BJ (cell line): Measurements from ENCODE around the gene FGGY. TPM values are rescaled to one million over a fixed set of nuclear protein-coding genes. Genes with fewer than 3 reads are reported as not detected.

Experiments used
- CTCF ChIA-PET: fragments of 350-600 bp; formaldehyde crosslinking; extraction: SDS; loops from one replicate; lab custom pipeline; 2021; ENCODE audit warnings: antibody characterized with exemption, inconsistent platforms; lab: Yijun Ruan, JAX
- POLR2A ChIA-PET: fragments of 300-600 bp; sonication (Branson Sonifier 250); formaldehyde crosslinking; extraction: SDS; loops from one replicate; lab custom pipeline; 2021; ENCODE audit warnings: antibody characterized with exemption; lab: Charles Lee
- DNase-seq: peaks from one replicate; pipeline ENCODE4 v3.0.0-alpha.2; 2011; ENCODE audit warnings: low read depth
- H3K27me3 ChIP-seq: 2 replicates; pipeline ENCODE4 v1.6.0; 2011; ENCODE audit warnings: low read length; ENCODE audit not compliant: control insufficient read depth, insufficient read depth
- H3K36me3 ChIP-seq: 2 replicates; pipeline ENCODE4 v1.5.1; 2011; ENCODE audit warnings: low read length; ENCODE audit not compliant: control insufficient read depth, insufficient read depth
- H3K4me3 ChIP-seq: 2 replicates; pipeline ENCODE4 v1.5.1; 2011; ENCODE audit warnings: low read depth, mild to moderate bottlenecking, control low read depth, low read length
- CTCF ChIP-seq: IDR thresholded peaks from 2 replicates; pipeline ENCODE4 v1.5.1; 2011; ENCODE audit warnings: low read depth, mild to moderate bottlenecking, control low read depth, inconsistent platforms, low read length, moderate library complexity; ENCODE audit not compliant: insufficient read depth
- polyA plus RNA-seq: library from polyadenylated mRNA; depleted of rRNA; stranded (reverse); fragments of >200 nt; gene quantifications from 2 replicates; pipeline ENCODE4 v1.2.3, GENCODE V29; 2011

Gene FGGY
- polyA plus RNA-seq, 1 experiment: 9.9 TPM

- POLR2A ChIA-PET: no interaction called here
- no peaks in the 10 kb centered on the region for H3K36me3 ChIP-seq
- no peak overlapping the region for H3K4me3 ChIP-seq
- no peak for DNase-seq
- H3K27me3 ChIP-seq: no peaks in the 10 kb centered on the region
- TF ChIP-seq CTCF: no peak
- CTCF ChIA-PET: no interaction called here
Observed at GRCh38 chr1:59498640-59499039, 201.7 kb downstream of the FGGY start.

GRCh38 chr1:59499273-59499942 lies 202.5 kb downstream of the FGGY start:
- DNase-seq: no peak
- Histone ChIP-seq H3K4me3 (no peak overlapping the region), H3K27me3 (no peaks in the 10 kb centered on the region), H3K36me3 (no peaks in the 10 kb centered on the region)
- POLR2A ChIA-PET: no interaction called here
- CTCF ChIA-PET: no interaction called here
- TF ChIP-seq CTCF: no peak

DNA sequence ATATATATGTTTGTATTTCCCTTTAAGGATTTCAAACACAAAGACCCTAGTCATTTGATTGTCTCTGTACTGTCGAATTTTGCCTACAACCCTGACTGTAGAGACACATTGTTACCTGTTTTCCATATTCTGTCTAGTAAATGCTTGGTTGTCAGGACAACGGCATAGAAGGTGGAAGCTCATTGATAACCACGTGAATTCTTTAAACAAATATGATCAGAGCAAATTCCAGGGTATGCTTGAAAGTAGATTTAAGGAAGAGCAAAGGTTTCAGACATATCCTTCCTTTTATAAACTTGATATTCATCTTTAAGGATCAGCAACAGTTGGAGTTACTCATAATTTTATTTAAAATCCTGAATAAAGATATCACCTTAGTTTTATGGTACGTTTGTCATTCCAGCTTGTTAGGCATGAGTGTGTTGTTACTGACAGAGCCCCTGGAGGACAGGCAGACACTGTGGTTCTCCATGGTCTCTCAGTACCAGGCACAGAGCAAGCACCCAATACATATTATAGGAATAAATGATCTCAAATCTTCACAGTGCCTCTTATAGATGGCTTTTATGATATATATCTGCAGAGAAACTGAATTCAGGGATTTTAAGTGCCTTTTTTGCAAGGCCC lies 203.2 kb downstream of the FGGY start:
- Histone ChIP-seq H3K36me3 (no peaks in the 10 kb centered on the region), H3K4me3 (no peak overlapping the region), H3K27me3 (no peaks in the 10 kb centered on the region)
- ChIA-PET POLR2A (no interaction called here), CTCF (no interaction called here)
- DNase-seq: no peak
- no peak for TF ChIP-seq CTCF

DNA sequence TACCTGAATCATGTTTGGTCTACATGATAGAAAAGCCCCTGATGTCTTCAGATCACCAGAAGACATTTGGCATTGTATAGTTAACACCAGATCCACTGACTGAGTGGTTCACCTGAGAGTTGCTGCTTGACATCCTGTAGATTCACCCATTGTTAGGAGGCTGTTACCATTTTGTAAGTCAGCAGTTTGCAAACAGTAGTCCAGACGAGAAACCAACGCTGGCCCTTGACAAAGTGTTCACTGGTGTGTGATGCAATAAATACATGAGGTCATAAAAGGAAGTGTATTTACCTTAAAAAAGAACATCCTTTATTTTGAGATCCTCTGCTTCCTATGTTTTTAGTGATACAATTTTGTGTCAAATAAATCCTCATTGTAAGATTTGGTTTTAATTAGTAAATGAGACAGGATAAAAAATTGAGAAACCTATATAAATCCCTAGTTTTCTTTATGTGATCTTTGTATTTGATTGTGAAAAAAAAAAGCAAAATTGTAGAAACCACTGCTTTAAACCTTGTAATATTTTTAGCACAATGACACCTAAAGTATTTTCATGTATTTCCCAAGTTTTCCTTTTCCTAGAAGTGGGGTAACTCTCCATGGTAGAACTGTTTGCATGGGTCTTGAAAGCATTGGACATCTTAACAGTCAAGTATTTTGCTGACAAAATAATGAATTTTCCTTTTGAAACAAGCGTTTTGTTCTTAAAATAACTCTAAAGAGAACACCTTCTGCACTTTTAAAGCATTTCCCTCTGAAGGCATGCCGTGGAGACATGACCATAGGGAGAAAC lies 204.3 kb downstream of the FGGY start:
- no peaks in the 10 kb centered on the region for H3K27me3 ChIP-seq
- H3K36me3 ChIP-seq: no peaks in the 10 kb centered on the region
- H3K4me3 ChIP-seq: no peak overlapping the region
- ChIA-PET CTCF (interaction anchor here (0.6 kb wide), 1 partner anchor 200 kb away, joined by 3 read pairs; no protein-coding TSS in a partner anchor), POLR2A (no interaction called here)
- no peak for DNase-seq
- TF ChIP-seq CTCF: no peak

DNA sequence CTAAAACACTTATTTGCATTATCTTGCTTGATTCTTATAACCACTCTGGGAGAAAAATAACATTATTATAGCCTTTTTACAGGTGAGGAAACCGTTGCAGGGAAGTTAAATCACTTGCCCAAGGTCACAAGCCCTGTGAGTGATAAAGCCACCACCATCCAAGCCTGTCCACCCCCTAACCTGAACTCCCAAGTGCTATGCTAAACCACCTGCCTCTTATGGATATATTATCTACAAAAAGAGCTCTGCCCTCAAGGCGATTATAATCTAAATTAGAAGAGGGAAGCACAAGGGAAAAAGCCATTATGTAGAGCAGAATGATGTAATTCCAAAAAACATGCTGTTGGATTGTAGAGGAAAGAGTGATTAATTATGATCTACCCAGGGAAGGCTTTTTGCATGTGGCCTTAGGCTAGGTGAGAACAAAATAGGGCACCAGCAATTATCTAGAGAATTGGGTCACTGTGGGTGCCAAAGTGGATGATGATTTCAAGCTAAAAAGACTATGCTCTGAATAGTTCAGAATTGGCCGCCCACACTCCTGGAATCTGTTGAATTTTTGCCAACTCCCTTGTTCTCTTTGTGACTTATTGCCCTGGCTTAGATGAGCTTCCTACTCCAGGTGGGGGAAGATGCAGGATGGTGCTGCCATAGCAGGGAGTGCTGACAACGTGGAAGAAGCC lies 205.3 kb downstream of the FGGY start:
- ChIA-PET POLR2A (interaction anchor here (0.7 kb wide), 1 partner anchor 11 kb away, joined by 5 read pairs; no protein-coding TSS in a partner anchor), CTCF (interaction anchor here (0.6 to 0.8 kb wide), 2 partner anchors 55 to 201 kb away, joined by 3 read pairs; no protein-coding TSS in a partner anchor)
- Histone ChIP-seq H3K27me3 (no peaks in the 10 kb centered on the region), H3K4me3 (no peak overlapping the region), H3K36me3 (no peaks in the 10 kb centered on the region)
- TF ChIP-seq CTCF: no peak
- no peak for DNase-seq
